ENCODE measurements around the gene SLC4A2.

Gene SLC4A2

DNA sequence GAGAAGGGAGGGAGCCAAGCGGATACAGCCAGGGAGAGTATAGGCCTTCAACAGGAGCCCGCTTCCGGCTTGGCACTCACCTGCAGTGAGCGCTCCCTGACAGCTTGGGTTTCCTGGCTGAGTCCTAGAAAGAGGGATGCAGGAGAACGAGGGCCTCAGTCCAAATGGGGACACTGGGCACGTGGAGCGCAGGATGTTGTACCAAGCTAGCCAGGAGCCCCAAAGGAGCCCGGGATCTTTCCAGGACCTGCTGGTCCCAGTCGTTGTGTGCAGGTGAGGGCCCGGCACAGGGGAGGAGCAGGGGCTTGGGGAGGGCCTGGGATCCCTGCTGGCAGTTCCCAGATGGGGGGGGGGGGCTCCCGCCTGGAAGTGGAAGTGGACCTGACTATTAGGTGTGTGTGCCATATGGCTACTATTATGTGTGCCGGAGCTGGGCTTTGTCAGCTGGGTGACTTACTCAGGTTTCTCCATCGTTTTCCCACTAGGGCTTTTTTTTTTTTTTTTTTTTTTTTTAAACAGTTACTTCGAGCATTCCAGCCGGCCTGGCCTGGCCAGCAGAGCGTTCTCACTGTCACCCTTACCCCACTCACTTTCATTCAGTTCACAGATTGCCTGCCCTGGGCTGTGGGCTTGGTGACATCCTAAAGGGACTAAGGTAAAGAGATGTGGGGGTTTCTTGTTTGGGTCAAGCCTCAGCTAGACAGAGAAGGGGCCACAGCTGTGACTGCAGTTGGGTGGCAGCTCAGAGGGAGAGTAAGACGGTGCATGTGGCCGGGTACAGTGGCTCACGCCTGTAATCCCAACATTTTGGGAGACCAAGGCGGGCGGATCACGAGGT is 30.7 kb downstream of the SLC4A2 start:
- no peak for DNase-seq (ENCODE audit: extremely low read depth in 1 of 2, low read depth in 1 of 2)

GRCh38 chr7:151091003-151091402 is 31.6 kb downstream of the SLC4A2 start:
- no peak for DNase-seq (ENCODE audit: extremely low read depth in 1 of 2, low read depth in 1 of 2)

GRCh38 chr7:151091431-151091830 is 32.0 kb downstream of the SLC4A2 start:
- DNase-seq (ENCODE audit: extremely low read depth in 1 of 2, low read depth in 1 of 2), result no peak

DNA sequence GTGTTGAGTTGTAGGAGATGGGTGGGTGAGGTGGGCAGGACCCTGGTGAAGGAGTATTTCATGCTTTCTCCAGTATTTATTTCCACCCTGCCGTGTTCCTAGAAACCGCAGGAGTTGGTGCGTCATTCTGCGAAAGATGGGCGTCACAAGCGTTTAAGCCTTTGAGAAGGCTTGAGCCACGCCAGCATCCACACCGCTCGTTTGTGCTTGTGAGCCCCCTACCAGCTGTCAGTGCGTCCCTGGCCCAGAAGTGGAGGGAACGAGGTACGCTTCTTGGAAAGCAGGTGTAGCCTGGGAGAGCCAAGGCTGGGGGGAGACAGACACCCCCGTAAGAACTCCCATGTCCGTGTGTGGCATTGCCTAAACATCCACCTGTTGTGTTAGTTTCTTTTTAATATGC is 32.6 kb downstream of the SLC4A2 start:
- DNase-seq (ENCODE audit: extremely low read depth in 1 of 2, low read depth in 1 of 2), result no peak

- DNase-seq (ENCODE audit: extremely low read depth in 1 of 2, low read depth in 1 of 2), result no peak
Measured at GRCh38 chr7:151093748-151094147, 34.4 kb downstream of the SLC4A2 start.

DNA sequence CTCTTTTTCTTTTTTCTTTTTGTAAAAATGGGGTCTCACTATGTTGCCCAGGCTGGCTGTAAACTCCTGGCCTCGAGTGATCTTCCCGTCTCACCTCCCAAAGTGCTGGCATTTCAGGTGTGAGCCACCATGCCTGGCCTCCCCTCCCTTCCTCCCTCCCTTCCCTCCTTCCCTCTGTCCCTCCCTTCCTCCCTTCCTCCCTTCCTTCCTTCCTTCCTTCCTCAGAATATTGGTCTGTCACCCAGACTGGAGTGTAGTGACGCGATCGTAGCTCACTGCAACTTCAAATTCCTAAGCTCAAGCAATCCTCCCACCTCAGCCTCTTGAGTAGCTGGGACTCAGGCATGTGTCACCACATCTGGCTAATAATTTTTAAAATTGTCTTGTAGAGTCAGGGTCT is 35.3 kb downstream of the SLC4A2 start:
- no peak for DNase-seq (ENCODE audit: extremely low read depth in 1 of 2, low read depth in 1 of 2)

GRCh38 chr7:151095123-151095797 is 35.9 kb downstream of the SLC4A2 start:
- DNase-seq (ENCODE audit: extremely low read depth in 1 of 2, low read depth in 1 of 2), result no peak

GRCh38 chr7:151095828-151096475 is 36.6 kb downstream of the SLC4A2 start:
- DNase-seq (ENCODE audit: extremely low read depth in 1 of 2, low read depth in 1 of 2), result no peak

- no peak for DNase-seq (ENCODE audit: extremely low read depth in 1 of 2, low read depth in 1 of 2)
Measured at GRCh38 chr7:151099486-151100211, 40.3 kb downstream of the SLC4A2 start.

DNA sequence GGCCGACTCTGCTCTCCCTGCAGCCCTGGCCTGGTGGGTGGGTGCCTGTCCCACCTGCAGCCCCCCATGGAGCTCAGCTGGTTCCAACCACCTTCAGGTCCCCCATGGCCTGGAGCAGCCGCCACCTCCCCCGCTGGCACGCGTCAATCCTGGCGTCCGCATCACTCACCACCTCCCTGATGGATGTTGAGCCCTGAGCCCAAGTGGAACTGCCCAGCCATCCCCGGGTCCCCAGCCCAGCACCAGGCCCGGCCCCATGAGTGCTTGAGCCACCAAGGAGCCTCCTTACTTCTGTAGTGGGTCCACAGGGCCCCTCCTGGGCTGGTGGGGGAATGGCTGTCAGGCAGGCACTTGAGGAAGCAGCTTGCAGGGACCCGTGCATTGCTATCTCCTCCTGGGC is 41.5 kb downstream of the SLC4A2 start:
- no peak for DNase-seq (ENCODE audit: extremely low read depth in 1 of 2, low read depth in 1 of 2)

- no peak for DNase-seq (ENCODE audit: extremely low read depth in 1 of 2, low read depth in 1 of 2)
Measured at GRCh38 chr7:151101621-151102396, 42.4 kb downstream of the SLC4A2 start.

DNA sequence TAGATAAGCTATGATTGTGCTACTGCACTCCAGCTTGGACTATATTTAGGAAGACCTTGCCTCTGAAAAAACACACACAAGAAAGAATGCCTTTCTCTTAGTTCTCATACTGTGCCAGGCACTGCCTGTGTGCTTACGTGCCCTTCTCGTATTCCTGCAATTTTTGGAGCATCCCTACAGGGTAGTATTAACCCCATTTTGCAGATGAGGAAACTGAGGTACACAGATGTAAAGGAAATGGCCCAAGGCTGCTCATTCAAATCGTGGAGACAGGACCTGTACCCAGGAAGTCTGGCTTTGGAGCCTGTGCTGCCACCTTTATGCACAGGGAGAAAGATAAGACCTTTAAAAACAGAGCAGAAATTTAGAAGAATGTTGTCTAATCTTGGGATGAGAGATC is 43.6 kb downstream of the SLC4A2 start:
- DNase-seq (ENCODE audit: extremely low read depth in 1 of 2, low read depth in 1 of 2), result no peak

DNA sequence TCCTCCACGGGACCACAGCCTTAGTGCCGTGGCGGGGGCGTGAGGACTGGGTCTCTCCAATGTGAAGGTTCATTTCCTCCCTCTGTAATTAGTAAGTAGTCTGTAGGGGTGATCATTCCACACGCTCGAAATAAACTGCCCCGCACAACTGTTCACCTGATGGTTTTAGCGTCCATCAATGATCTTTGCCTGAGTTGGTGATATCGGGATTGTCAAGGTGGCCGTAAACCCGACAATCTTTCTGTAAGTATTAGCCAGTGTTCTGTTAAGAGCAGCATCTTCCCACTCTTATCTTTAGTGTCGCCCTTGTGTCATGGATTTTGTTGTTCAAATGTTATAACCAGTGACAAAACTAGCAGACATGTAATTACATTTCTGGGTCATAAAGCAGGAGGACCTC is 44.6 kb downstream of the SLC4A2 start:
- no peak for DNase-seq (ENCODE audit: extremely low read depth in 1 of 2, low read depth in 1 of 2)

DNA sequence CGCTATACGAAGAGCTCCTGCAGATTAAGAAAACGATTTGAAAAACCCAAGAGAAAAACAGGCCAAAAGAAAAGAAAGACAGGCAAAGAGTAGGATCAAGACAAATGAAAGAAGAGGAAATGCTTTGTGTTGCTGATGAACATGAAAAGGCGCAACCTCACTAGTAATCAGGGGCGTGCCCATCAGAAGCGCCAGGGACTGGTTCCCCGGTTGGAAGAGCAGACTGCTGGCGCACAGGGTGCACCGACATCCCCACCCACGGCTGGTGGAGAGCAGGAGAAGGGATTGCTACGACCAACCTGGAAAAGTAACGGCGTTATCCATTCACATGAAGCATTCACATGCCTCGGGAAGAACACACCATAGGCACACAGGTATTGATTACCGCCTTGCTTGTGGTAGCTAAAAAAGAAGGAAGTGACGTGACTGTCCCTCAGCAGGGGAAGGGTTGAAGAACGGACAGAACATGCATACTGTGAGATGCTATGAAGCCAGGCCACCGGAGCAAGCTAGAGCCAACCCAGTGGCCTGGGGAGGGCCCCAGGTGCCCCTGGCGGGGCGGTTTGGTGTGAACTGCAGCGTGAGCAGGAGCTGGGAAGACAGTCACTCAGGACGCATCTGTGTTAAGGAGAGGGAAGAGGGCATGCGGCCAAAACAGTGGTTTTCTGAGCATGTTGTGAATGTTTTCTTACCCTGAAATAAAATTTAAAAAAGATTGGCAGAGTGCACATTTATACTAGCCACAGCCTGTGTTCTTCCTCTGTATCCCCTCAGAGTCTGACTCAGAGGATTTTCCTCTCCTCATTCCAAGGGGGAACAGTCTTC is 45.2 kb downstream of the SLC4A2 start:
- no peak for DNase-seq (ENCODE audit: extremely low read depth in 1 of 2, low read depth in 1 of 2)

- DNase-seq (ENCODE audit: extremely low read depth in 1 of 2, low read depth in 1 of 2), result no peak
Measured at GRCh38 chr7:151107882-151108281, 48.5 kb downstream of the SLC4A2 start.

- DNase-seq (ENCODE audit: extremely low read depth in 1 of 2, low read depth in 1 of 2), result no peak
Measured at GRCh38 chr7:151109094-151110048, 50.0 kb downstream of the SLC4A2 start.

GRCh38 chr7:151110236-151110940 is 51.0 kb downstream of the SLC4A2 start:
- no peak for DNase-seq (ENCODE audit: extremely low read depth in 1 of 2, low read depth in 1 of 2)

Measured in stimulated activated CD8-positive, alpha-beta memory T cell treated with anti-CD3 and anti-CD28 coated beads, Interleukin-7, amount 100 ng/mL, for 48 hours (primary cell).